Activated effector memory CD4-positive, alpha-beta T cell treated with Interleukin-2 at 50 U/mL for 16 hours (primary cell): Measurements from ENCODE around the gene OPN3.

Experiments
- DNase-seq: peaks from one replicate; pipeline ENCODE4 v3.0.0-alpha.2; 2020

OPN3 gene

DNA sequence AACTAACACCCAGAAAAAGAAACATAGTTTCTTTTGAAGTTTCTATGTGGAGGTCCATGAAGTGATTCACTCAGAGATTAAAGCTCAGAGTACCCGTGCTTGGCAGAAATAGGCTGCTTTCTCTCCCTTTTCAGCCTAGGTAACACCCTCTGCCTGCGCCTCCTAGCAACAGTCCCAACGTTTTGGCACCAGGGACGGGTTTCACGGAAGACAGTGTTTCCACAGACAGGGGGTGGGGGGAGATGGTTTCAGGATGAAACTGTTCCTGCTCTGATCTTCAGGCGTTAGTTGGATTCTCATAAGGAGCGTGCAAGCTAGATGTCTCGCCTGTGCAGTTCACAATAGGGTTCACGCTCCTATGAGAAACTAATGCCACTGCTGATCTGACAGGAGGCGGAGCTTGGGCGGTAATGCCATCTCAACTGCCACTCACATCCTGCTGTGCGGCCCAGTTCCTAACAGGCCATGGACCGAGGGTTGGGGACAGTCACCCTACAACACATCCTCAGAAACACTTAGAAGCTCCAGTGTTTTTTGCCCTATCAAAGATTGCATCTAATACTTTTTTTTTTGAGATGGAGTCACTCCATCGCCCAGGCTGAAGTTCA lies 53.2 kb downstream of the OPN3 start:
- DNase-seq = no peak

DNA sequence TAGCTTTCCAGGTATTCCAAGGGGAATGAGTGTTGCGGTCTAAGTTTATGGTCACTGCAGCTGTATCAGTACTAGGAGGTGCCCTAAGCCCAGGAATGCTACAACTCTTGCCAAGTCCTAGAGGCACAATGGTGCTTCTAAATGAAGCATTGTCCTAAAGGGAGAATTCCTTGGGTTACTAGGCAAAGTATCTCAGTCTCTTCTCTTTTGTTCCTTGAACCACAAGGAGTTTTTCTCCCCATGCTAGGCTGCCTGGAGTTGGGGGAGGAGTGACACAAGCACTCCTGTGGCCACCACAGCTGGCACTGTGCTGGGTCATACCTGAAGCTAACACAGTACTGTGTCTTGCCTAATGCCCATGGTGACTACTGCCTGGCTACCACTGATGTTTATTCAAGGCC lies 57.2 kb downstream of the OPN3 start:
- no peak for DNase-seq

DNA sequence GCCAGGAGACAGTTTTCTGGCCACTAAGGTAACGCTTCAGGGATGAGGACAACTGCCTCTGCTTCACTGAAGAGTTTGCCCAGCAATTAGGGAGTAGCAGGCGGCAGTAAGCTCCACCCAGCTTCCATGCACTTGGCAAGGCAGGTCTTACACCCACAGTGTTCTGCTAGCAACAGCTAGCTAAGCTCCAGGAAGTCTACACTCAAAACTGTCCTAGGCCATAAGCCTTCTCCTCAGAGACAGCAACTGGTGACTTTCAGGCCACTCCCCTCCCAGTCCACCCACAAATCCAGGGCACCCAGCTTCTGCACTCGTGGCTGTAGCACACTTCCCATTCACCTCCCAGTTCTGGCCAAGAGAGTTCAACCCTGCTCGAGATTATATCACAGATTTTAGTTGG lies 60.7 kb downstream of the OPN3 start:
- DNase-seq = no peak

- no peak for DNase-seq
Observed at GRCh38 chr1:241574154-241574553, 66.0 kb downstream of the OPN3 start.

GRCh38 chr1:241569848-241570247 lies 70.3 kb downstream of the OPN3 start:
- DNase-seq = no peak

DNA sequence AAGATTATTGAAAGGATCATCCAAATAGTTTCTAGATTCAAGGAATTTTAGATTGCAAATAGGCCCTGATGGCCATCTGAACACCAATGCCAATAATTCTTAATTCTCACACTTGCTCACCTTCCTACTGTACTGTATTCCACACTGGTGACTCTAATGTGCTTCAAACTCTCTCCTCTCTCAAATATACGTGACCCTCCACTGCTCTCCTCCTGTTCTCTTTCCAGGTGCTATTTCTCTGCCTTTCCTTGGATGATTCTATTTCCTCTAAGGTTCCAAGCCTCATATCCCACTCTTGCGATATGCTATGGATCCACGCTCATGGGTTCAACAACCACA lies 79.4 kb downstream of the OPN3 start:
- no peak for DNase-seq

- DNase-seq = no peak
Observed at GRCh38 chr1:241560146-241560848, 79.9 kb downstream of the OPN3 start.

GRCh38 chr1:241557551-241558193 lies 82.5 kb downstream of the OPN3 start:
- no peak for DNase-seq

DNA sequence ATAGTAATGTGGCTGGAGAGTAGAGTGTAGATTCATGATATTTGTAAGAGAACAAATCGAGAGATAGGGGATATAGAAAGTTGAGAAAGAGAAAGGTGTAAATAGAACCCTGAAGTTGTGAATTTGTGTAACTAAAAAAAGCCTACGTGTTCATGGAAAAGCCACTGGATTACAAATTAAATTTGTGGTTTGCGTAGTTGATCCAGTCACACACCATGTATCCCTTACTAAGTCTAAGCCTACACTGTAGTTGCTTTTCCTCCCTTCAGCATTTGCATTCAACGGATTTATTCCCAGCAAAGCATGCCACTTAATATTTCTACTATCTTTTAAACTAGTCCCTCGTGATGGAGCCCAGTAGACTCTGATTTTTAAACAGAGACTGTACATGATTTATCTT lies 83.1 kb downstream of the OPN3 start:
- DNase-seq = no peak

DNA sequence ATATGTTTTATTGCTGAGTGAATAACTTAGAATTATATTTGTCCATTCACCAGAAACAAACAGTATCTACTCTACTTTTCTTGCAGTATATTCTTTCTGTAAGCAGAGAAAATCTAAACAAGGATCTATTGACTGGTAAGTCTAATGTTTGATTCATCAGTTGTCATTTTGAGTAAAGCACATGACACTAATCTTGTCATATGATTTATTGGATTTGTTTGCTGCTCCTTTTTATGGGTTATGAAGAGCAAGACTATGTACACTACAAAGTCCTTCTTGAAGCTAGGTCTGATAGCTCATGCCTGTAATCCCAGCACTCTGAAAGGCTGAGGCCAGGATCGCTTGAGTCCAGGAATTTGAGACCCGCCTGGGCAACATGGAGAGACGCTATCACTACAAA lies 84.6 kb downstream of the OPN3 start:
- no peak for DNase-seq

GRCh38 chr1:241553886-241554592 lies 86.1 kb downstream of the OPN3 start:
- DNase-seq = no peak

- DNase-seq = peak; percentile 18
Observed at GRCh38 chr1:241551759-241552638, 88.2 kb downstream of the OPN3 start.

DNA sequence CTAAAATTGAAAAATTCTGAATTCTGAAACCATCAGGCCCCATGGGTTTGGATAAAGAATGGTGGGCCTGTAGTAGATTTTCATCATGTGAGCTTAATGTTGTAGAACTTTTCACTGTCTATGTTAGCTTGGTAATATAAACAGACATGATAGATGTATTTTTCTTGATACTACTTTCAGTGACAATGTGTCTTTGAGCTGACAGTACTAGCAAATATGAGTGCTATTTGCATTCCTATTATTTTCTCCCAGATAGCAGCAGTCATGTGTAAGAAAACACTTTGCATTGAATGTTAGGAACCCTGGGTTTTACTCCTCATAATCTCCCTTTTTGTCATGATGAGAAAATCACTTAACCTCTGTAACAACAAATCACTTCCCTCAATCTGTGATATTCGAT lies 89.9 kb downstream of the OPN3 start:
- DNase-seq = no peak

- no peak for DNase-seq
Observed at GRCh38 chr1:241548008-241548407, 92.2 kb downstream of the OPN3 start.
